Glomerular endothelial cell (primary cell): ENCODE data around the gene AXIN1. TPM values are rescaled to one million over a fixed set of nuclear protein-coding genes. Genes with fewer than 3 reads are reported as not detected.

Source experiments
- DNase-seq: peaks from one replicate; pipeline ENCODE4 v3.0.0-alpha.2; 2011; ENCODE audit warnings: low read depth, low spot score; ENCODE audit errors: extremely low read depth
- total RNA-seq: library from RNA; depleted of rRNA; stranded (reverse); fragments of >200 nt; gene quantifications from 2 replicates; pipeline ENCODE4 v1.2.3, GENCODE V29; 2015

Gene AXIN1
- total RNA-seq, 1 donor from 2014 or later = 28.5 TPM

DNA sequence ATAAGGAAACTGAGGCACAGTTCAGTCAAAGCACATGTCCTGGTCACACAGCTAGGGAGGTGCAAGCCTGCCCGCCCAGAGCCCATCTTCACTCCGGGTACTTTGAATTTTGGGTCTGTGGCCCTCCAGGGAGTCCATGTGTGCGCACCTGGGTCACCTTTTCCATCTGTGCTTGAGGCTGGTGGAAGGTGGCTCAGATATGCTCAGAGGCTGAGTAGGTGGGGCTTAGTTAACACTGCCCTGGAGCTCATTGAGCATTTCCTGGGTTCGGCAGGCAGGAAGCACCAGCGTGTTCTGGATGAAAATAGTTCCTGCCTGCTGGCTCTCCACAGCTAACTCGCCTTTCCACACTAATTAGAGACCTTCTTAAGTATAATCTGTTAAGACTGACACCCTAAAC, 98.7 kb downstream of the AXIN1 start:
- DNase-seq = no peak

DNA sequence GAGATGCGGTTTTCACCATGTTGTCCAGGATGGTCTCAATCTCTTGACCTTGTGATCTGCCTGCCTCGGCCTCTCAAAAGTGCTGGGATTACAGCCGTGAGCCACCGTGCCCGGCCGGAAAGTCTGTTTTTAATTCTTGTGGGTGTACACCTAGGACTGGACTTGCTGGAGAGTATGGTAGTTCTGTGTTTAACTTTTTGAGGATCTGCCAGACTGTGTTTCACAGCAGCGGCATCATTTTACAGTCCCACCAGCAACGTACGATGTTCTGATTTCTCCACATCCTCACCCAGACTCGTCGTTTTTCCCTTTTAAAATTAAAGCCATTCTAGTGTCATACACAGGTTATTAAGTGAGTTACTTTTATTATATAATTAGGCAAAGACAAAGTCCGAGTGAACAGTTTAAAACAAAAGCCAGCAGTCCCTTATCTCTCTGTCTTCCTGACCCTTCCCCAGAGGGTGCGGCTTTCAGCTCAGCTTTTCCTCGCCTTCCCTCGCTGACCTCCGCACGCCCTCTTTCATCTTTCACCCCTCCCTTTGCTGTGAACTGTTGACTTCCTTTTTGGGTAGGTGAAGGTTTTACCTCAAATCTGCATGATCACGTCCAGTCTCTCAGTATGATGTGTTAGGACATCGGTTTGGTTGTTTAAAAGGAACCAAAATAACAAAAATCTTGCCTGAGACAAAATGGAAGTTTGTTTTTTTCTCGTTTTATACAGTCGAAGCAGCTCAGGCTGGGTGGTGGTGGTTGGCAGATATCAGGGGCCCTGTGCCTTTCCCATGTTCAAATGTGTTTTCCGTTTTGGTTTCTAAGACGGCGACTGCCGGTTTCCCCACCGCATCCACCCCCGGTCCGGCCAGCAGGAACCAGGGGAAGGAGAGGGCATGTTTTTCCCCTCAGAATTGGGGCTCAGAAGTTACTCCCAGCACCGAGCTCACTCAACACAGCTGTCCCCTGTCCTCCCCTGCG, 99.9 kb downstream of the AXIN1 start:
- no peak for DNase-seq

DNA sequence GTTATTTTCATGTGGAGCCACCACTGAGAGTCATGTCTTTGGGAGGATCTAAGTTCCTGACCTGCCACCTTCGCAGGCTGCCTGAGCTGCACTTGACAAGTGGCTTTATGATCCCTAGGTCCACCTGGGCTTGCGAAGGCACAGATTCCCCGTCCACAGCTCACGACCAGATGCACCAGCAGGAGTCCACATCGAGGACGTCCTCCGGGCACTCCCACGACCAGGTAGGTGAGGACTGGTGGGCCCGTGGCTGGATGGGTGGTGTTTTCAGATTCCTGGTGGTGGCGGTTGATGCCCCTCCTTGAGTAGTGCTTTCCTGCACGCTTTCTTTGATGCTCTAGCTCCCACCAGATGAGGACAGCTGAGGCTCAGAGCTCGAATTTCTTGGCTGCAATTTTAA, 103.1 kb downstream of the AXIN1 start:
- DNase-seq = no peak

DNA sequence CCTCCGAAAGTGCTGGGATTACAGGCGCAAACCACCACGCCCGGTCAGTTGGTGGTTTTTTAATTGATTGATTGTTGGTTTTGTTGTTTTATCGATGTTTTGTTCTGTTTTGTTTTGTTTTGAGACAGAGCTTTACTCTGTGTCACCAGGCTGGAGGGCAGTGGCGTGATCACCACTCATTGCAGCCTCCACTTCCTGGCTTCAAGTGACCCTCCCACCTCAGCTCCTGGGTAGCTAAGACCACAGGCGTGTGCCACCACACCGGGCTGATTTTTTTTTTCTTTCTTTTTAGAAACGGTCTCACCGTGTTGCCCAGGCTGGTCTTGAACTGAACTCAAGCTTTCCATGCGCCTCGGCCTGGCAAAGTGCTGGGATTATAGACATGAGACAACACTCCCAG, 105.5 kb downstream of the AXIN1 start:
- DNase-seq = no peak

DNA sequence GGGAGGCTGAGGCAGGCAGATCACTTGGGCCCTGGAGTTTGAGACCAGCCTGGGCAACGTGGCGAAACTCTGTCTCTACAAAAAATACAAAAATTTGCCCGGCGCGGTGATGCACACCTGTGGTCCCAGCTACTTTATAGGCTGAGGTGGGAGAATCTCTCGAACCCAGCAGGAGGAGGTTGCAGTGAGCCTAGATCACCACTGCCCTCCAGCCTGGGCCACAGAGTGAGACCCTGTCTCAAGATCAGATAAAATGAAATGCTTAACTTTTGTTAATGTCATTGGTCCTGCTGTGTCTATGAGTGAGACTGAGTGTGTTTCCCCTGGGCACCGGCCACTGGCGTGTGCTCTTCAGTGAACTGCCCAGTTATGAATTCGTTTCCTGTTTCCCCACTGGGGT, 107.4 kb downstream of the AXIN1 start:
- DNase-seq = no peak

DNA sequence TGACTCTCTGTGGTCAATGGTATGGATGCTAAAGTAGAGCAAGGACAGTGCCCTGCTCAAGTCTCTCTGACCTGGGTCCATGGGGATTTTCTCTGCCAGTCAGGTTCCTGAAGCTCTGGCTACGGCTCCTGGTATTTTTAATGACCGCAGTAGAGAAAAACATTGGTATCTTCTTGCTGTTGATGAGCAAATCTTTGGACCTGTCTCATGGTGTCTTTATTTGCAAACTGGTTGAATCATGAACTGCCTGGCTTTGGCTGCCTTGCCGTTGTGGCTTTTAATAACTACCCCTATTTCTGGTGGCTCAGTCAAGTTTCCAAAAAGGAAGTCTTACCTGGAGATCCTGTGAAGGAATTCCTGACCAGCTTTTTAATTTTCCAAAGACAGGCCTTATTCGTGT, 109.2 kb downstream of the AXIN1 start:
- no peak for DNase-seq

DNA sequence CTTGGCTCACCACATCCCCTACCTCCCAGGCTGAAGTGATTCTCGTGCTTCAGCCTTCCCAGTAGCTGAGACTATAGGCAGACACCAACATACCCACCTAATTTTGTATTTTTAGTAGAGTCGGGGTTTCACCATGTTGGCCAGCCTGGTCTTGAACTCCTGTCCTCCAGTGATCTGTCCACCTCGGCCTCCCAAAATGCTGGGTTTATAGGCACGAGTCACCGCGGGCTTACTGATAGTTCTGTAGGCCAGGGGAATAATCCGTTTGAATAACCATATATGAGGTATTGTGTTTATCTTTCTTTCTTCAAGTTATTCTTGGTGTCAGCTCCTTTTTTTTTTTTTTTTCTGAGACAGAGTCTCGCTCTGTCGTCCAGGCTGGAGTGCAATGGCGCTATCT, 110.2 kb downstream of the AXIN1 start:
- DNase-seq = no peak

DNA sequence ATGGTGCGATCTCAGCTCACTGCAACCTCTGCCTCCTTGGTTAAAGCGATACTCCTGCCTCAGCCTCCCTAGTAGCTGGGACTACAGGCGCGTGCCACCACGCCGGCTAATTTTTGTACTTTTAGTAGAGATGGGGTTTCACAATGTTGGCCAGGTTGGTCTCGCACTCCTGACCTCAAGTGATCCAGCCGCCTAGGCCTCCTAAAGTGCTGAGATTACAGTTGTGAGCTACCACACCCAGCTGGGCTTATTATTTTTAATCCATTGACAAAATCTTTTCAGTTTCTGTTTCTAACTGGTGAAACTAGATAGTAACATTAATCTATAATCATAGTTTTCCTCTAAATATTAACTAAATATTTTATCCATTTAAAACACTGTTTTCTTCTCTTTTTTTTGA, 112.0 kb downstream of the AXIN1 start:
- DNase-seq = no peak

DNA sequence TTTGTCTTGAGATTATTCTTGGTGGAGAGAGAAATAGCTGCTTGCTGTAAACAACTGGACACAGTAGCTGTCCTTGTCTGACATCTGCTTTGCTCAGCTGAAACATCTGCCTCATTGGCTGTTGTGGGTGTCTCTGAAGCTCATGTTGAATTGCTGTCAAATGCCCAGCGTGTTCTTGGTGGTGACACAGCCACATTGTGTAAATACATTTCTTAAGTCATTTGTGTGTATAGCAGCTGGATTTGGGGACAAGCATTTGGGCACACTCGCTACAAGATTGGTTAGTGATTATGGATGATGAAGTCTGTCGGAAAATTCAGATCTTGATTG, 112.6 kb downstream of the AXIN1 start:
- no peak for DNase-seq

Other genes starting within 250 kb of the AXIN1 start
- gene NPRL3, start 214.1 kb downstream of the AXIN1 start, total RNA-seq = 15.1 and 39.6 TPM in 2 replicates
- not detected in 2 replicates for gene HBZ, start 200.1 kb downstream of the AXIN1 start, total RNA-seq
- not detected in 2 replicates for gene HBM, start 186.7 kb downstream of the AXIN1 start, total RNA-seq
- gene HBA2, start 179.8 kb downstream of the AXIN1 start, total RNA-seq = not detected in 2 replicates
- gene HBA1, start 176.0 kb downstream of the AXIN1 start, total RNA-seq = not detected in 2 replicates
- 3.7 and 4.9 TPM in 2 replicates for gene HBQ1, start 172.3 kb downstream of the AXIN1 start, total RNA-seq
- 45.6 and 85.6 TPM in 2 replicates for gene LUC7L, start 123.3 kb downstream of the AXIN1 start, total RNA-seq
- 112 and 124 TPM in 2 replicates for gene FAM234A, start 117.9 kb downstream of the AXIN1 start, total RNA-seq
- gene RGS11, start 76.8 kb downstream of the AXIN1 start, total RNA-seq = 2.3 and 3.9 TPM in 2 replicates
- 0.64 and 4.0 TPM in 2 replicates for gene ARHGDIG, start 72.1 kb downstream of the AXIN1 start, total RNA-seq
- 0.23 TPM in 1 of 2 replicates, not detected in the other for gene PDIA2, start 69.6 kb downstream of the AXIN1 start, total RNA-seq
- gene MRPL28, start 17.8 kb upstream of the AXIN1 start, total RNA-seq = 112 and 144 TPM in 2 replicates
- gene PGAP6, start 29.3 kb upstream of the AXIN1 start, total RNA-seq = 162 and 197 TPM in 2 replicates
- 147 and 203 TPM in 2 replicates for gene NME4, start 44.5 kb upstream of the AXIN1 start, total RNA-seq
- gene DECR2, start 49.2 kb upstream of the AXIN1 start, total RNA-seq = 29.1 and 35.9 TPM in 2 replicates
- gene RAB11FIP3, start 72.9 kb upstream of the AXIN1 start, total RNA-seq = 41.2 and 53.8 TPM in 2 replicates
- 57.0 and 72.5 TPM in 2 replicates for gene CAPN15, start 175.0 kb upstream of the AXIN1 start, total RNA-seq
- gene PRR35, start 207.7 kb upstream of the AXIN1 start, total RNA-seq = not detected in 2 replicates
- gene NHLRC4, start 214.3 kb upstream of the AXIN1 start, total RNA-seq = 2.7 and 3.3 TPM in 2 replicates
- 34.6 and 69.5 TPM in 2 replicates for gene PIGQ, start 217.2 kb upstream of the AXIN1 start, total RNA-seq
- 17.6 and 25.1 TPM in 2 replicates for gene RAB40C, start 237.3 kb upstream of the AXIN1 start, total RNA-seq